MCF 10A (cell line): Measurements from ENCODE around the gene TMEM18. TPM values are rescaled to one million over a fixed set of nuclear protein-coding genes. Genes with fewer than 3 reads are reported as not detected.

Experiments used
- BruUV-seq: library from RNA; stranded (reverse); fragments of 400-500 nt; replicated peaks from 2 replicates; lab custom pipeline; 2021; lab: Mats Ljungman, UMichigan
- CTCF ChIA-PET: fragments of 300-600 bp; sonication (Branson Sonifier 250); formaldehyde crosslinking; extraction: SDS; loops from one replicate; lab custom pipeline; 2021; ENCODE audit warnings: antibody characterized with exemption, inconsistent platforms; lab: Yijun Ruan, JAX
- POLR2A ChIA-PET: fragments of 300-600, 350-650 bp; sonication (Branson Sonifier 250); formaldehyde crosslinking; extraction: SDS; loops from one replicate; lab custom pipeline; 2020; ENCODE audit warnings: antibody characterized with exemption, inconsistent platforms; lab: Yijun Ruan, JAX
- DNase-seq: peaks from one replicate; pipeline ENCODE4 v3.0.0-alpha.2; 2018; ENCODE audit not compliant: unreplicated experiment
- H3K27ac Mint-ChIP-seq: one replicate; pipeline ENCODE4 v1.8.0; 2022; ENCODE audit warnings: mild to moderate bottlenecking, low read depth, mixed read lengths; ENCODE audit not compliant: unreplicated experiment
- H3K27me3 Mint-ChIP-seq: one replicate; pipeline ENCODE4 v1.8.0; 2022; ENCODE audit warnings: mixed read lengths; ENCODE audit not compliant: insufficient read depth, unreplicated experiment
- H3K36me3 Mint-ChIP-seq: one replicate; pipeline ENCODE4 v1.8.0; 2022; ENCODE audit warnings: mild to moderate bottlenecking, moderate library complexity, mixed read lengths; ENCODE audit not compliant: insufficient read depth, unreplicated experiment
- H3K4me1 Mint-ChIP-seq: one replicate; pipeline ENCODE4 v1.8.0; 2022; ENCODE audit warnings: mixed read lengths; ENCODE audit not compliant: insufficient read depth, unreplicated experiment
- H3K4me3 Mint-ChIP-seq: one replicate; pipeline ENCODE4 v1.8.0; 2022; ENCODE audit warnings: mild to moderate bottlenecking, moderate library complexity, mixed read lengths; ENCODE audit not compliant: unreplicated experiment
- H3K9me3 Mint-ChIP-seq: one replicate; pipeline ENCODE4 v1.8.0; 2022; ENCODE audit warnings: mixed read lengths; ENCODE audit not compliant: unreplicated experiment
- CTCF ChIP-seq: fragments of 200-600 bp; IDR thresholded peaks from one replicate; pipeline ENCODE4 v1.8.0; 2022; ENCODE audit warnings: antibody characterized with exemption, mild to moderate bottlenecking; ENCODE audit not compliant: unreplicated experiment
- intact Hi-C: fragments of 100-400 bp; cut with micrococcal nuclease; formaldehyde crosslinking; loops from 2 replicates; pipeline ENCODE4 v1.14.1; 2022
- total RNA-seq: library from RNA; stranded (reverse); gene quantifications from 2 replicates; pipeline ENCODE4 v1.2.3, GENCODE V29; 2022

The TMEM18 gene
- total RNA-seq, 1 experiment from 2014 or later: 25.1 TPM

- no peak overlapping the region for H3K4me3 Mint-ChIP-seq
- CTCF ChIA-PET: interaction anchor here (0.6 to 7.7 kb wide), 22 partner anchors 9 to 618 kb away, joined by 3 to 88 read pairs (median 4); no protein-coding TSS in a partner anchor
- H3K36me3 Mint-ChIP-seq: no peaks in the 10 kb centered on the region
- TF ChIP-seq CTCF: no peak
- BruUV-seq: no TSS peak
- peaks cover 16% of the 10 kb centered on the region for H3K4me1 Mint-ChIP-seq
- peak; percentile 44 for DNase-seq
- POLR2A ChIA-PET: interaction anchor here (2.0 kb wide), 1 partner anchor 108 kb away, joined by 5 read pairs; no protein-coding TSS in a partner anchor
- H3K9me3 Mint-ChIP-seq: no peaks in the 10 kb centered on the region
- no peaks in the 10 kb centered on the region for H3K27me3 Mint-ChIP-seq
- H3K27ac Mint-ChIP-seq: no peak overlapping the region
- intact Hi-C loops: loop anchor here (1.0 kb wide), 3 partner anchors 109 to 466 kb away; no protein-coding TSS in a partner anchor
Observed at GRCh38 chr2:637804-638203, 39.4 kb downstream of the TMEM18 start.

- peaks cover 16% of the 10 kb centered on the region for H3K4me1 Mint-ChIP-seq
- ChIA-PET POLR2A (interaction anchor here (2.0 kb wide), 1 partner anchor 108 kb away, joined by 5 read pairs; no protein-coding TSS in a partner anchor), CTCF (interaction anchor here (0.6 to 7.7 kb wide), 21 partner anchors 9 to 617 kb away, joined by 3 to 88 read pairs (median 4); no protein-coding TSS in a partner anchor)
- H3K36me3 Mint-ChIP-seq: no peaks in the 10 kb centered on the region
- intact Hi-C loops: loop anchor here (1.0 kb wide), 3 partner anchors 108 to 465 kb away; no protein-coding TSS in a partner anchor
- H3K27me3 Mint-ChIP-seq: no peaks in the 10 kb centered on the region
- TF ChIP-seq CTCF: no peak
- no peak overlapping the region for H3K4me3 Mint-ChIP-seq
- H3K9me3 Mint-ChIP-seq: no peaks in the 10 kb centered on the region
- H3K27ac Mint-ChIP-seq: no peak overlapping the region
- DNase-seq: no peak
- no TSS peak for BruUV-seq
Observed at GRCh38 chr2:637406-637776, 39.8 kb downstream of the TMEM18 start.

- Mint-ChIP-seq H3K4me3 (no peak overlapping the region), H3K27ac (no peak overlapping the region), H3K4me1 (peaks cover 16% of the 10 kb centered on the region), H3K36me3 (no peaks in the 10 kb centered on the region), H3K9me3 (no peaks in the 10 kb centered on the region), H3K27me3 (no peaks in the 10 kb centered on the region)
- no TSS peak for BruUV-seq
- DNase-seq: peak; percentile 72
- ChIA-PET CTCF (interaction anchor here (0.6 to 7.7 kb wide), 11 partner anchors 11 to 617 kb away, joined by 3 to 88 read pairs (median 5); no protein-coding TSS in a partner anchor), POLR2A (interaction anchor here (0.5 to 2.0 kb wide), 2 partner anchors 41 to 107 kb away, joined by 3 to 5 read pairs; no protein-coding TSS in a partner anchor)
- intact Hi-C loops: loop anchor here (1.0 kb wide), 3 partner anchors 108 to 465 kb away; no protein-coding TSS in a partner anchor
- TF ChIP-seq CTCF: peak; percentile 67
Observed at GRCh38 chr2:636641-637405, 40.4 kb downstream of the TMEM18 start.
